HG03521 (cell line): ENCODE results near the gene TMEM40.
"Not testable (repeated sequence)": the region's sequence is repeated elsewhere in the genome, so short reads cannot be mapped to it uniquely, and the experiment has no call there.

Source experiments
- ATAC-seq: cut with Tn5 transposase; IDR thresholded peaks from one replicate; pipeline ENCODE4 v1.9.1; 2021; ENCODE audit warnings: mild to moderate bottlenecking, moderate library complexity; ENCODE audit not compliant: unreplicated experiment

Gene TMEM40

GRCh38 chr3:12752809-12753208 is 6.2 kb downstream of the TMEM40 start:
- no peak for ATAC-seq

DNA sequence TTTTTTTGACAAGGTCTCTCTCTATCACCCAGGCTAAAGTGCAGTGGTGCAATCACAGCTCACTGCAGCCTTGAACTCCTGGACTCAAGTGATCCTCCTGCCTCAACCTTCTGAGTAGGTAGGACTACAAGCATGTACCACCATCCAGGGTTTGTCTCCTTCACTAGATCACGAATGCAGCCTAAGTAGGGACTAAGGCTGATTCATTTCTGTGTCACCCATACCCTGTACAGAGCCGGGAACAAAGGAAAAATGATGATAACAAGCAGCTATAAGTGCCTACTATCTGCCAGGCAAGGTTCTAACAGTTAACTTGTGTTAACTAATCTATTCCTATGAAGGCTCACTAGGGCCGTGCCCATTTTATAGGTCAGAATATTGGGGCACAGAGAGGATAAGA is 7.0 kb downstream of the TMEM40 start:
- ATAC-seq, result no peak

GRCh38 chr3:12751571-12751970 is 7.5 kb downstream of the TMEM40 start:
- ATAC-seq, result no peak

- no peak for ATAC-seq
Measured at GRCh38 chr3:12750658-12751071, 8.4 kb downstream of the TMEM40 start.

- ATAC-seq, result no peak
Measured at GRCh38 chr3:12750223-12750622, 8.8 kb downstream of the TMEM40 start.

DNA sequence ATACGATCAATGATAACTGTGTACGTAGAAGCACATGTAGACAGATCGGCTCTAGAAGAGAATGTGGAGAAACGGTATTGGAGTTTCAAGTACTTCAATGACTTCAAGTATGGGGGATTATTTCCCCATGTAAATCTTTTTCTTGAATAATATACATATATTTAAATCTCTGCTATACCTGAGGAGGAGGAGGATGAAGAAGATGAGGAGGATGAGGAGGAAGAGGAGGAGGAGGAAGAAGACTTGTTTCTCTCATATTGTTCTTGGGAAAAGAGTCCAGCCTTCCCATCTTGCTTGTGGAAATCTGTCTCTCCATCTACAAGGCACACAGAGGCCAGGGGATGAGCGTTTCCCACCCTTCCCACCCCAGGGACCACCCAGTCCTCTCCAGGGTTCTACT is 10.6 kb downstream of the TMEM40 start:
- no peak for ATAC-seq

GRCh38 chr3:12746419-12746818 is 12.6 kb downstream of the TMEM40 start:
- ATAC-seq, result no peak

DNA sequence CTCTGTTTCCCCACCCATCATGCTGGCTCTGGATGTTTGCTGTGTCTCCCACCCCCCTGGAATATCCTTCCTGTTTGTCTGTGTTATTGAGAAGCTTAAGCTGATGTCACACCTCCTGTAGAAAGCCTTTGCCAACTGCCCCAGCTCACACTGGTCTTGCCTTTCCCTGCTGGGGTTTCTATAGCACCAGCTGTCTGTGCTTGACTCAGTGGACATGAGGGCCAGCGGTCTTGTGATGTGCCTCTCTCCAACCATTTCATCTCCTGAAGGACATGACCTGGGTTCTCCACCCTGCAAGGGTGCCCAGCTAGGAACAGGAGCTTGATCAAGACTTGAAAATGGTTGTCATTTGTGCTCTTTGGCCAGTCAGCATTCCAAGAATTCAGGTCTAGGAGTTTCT is 14.7 kb downstream of the TMEM40 start:
- ATAC-seq, result no peak

DNA sequence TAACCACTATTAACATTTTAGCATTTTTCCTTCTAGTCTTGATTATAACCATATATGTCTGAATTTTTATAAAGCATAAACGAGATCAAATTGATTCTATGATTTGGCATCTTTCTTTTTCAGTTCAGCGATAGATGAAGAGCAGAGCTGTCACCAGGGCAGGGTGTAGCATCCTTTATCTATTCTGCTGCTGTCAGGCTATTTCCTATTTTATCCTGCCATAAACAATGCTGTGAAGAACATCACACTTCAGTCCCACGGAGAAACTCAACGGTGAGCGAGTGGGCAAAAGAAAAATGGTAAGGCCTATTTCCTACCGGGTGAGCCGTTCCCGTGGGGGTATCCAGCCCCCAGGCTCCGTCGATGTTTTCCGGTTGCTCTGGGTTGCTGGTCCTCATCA is 15.5 kb downstream of the TMEM40 start:
- ATAC-seq, result no peak

DNA sequence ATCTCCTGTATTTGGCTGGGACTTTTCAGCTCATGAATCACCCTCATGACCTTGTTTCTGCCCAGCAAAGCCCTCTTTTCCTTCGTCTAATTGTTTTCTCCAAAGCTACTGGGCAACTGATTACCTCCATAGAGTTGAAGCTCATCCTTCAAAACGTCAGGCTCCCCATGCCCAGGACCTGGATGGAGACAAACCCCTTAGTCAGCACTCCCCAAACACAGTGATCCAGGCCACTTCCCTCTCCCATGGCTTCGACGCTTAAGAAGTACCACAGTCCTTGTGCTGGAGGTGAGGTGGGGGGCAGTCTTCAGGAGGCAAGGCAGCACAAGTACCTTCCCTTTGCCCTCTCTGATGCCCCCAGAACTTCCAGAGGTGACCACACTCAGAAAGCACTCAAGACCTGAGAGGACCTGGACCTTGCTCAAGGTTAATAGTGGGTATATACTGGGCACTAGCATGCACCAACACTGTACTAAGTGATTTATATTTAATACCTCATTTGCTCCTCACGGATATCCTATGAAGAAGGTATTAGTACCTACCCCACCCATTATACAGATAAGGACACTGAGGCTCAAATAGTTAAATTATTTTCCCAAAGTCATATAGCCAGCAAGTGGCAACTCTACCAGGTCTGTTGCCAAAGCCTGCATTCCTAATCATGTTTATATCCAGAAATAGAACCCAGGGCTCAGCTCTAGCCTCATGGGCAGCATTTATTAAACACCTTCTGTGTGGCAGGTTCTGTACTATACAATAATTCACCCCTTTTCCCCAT is 16.5 kb downstream of the TMEM40 start:
- ATAC-seq, result no peak

- no peak for ATAC-seq
Measured at GRCh38 chr3:12741209-12741608, 17.9 kb downstream of the TMEM40 start.

DNA sequence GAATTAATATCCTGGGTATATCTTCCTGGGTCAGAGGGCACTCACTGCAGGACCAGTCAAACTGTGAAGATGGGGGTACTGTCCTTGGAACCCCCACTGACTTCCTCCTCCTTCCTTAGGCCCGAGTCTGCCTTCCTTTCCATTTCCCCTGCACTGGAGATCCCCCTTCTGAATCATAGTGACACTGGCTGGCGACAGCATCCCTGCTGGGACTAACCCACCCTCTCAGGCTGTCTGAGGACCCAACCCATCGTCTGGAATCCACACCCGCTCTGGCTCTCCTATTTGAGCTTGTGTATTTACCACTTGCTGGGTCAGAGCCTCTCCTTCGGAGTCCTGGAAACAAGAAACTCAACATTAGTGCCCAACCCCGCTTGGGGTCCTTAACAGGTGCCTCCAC is 21.2 kb downstream of the TMEM40 start:
- no peak for ATAC-seq

GRCh38 chr3:12737319-12737718 is 21.7 kb downstream of the TMEM40 start:
- no peak for ATAC-seq

DNA sequence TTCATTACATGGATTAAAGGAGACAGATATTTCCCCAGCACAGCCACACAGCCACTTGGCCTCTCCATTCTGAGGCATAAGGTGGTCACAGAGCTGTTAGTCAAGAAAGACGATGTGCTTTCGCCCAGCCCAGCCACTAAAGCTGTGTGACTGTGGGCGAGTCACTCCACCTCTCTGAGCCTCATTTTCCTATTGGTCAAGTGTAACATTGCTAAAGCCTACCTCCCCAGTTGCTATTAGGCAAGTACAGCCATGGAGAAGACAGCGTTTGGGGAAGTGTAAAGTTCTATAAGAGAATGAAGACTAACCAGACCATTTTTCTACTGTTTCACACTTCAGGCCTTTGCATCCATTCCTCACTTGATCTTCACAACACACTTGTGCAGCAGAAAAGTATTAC is 24.1 kb downstream of the TMEM40 start:
- no peak for ATAC-seq

GRCh38 chr3:12733566-12733965 is 25.5 kb downstream of the TMEM40 start:
- ATAC-seq, result no peak

DNA sequence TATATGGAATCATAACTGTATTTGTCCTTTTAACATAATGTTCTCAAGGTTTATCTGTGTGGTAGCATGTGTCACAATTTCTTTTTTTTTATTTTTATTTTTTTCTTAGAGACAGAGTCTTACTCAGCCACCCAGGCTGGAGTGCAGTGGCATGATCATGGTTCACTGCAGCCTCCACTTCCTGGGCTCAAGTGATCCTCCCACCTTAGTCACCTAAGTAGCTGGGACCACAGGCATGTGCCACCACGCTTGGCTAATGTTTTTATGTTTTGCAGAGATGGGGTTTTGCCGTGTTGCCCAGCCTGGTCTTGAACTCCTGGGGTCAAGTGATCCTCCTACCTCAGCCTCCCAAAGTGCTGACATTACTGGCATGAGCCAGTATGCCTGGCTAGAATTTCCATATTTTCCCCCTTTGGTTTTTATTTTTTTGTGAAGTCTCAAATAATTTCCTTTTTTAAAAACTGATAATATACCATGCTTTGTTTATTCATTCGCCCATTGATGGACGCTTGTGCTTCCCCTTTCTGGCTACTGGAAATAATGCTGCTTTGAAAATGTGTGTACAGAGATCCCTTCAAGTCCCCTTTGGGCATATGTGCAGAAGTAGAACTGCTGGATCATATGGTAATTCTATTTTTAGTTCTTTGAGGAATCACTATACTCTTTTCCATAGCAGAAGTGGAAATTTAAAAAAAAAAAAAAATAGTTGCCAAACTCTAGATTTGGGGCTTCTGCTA is 28.4 kb downstream of the TMEM40 start:
- ATAC-seq, result no peak

GRCh38 chr3:12729051-12729651 is 29.9 kb downstream of the TMEM40 start:
- ATAC-seq, result no peak

- no peak for ATAC-seq
Measured at GRCh38 chr3:12727937-12728336, 31.1 kb downstream of the TMEM40 start.

- ATAC-seq, result no peak
Measured at GRCh38 chr3:12727481-12727880, 31.6 kb downstream of the TMEM40 start.

DNA sequence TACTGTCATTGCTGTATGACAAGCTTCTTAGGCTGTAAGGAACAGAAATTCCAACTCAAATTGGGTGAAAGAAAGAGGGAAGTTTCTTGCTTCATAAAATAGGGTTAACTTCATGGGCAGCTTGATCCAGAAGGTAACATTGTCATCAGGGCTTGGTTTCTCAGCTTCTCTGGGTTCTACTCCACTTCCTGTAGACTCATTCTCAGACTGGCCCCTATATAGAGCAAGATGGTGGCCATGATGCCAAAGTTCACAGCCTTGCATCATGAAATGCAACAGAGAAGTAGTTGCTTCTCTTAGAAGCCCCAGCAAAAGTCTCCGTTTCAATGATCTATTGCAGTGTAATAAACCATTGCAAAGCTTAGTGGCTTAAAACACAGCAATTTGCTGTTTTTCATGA is 33.6 kb downstream of the TMEM40 start:
- ATAC-seq, result no peak

DNA sequence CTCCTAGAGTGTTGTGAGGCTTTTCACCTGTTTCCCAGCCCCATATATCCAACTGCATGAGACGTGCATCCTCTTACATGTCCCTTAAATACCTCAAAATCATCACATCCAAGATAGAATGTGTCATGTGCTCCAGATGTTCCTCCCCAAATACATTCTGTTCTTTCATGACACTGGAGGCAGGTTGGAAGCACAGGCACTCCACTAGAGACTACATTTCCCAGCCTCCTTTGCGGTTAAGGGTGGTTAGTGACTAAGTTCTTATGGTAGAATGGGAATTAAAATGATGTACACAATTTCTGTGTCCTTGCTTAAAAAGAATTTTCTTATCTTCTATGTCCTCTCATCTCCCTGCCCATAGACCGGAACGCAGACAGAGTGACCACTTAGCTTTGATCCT is 34.3 kb downstream of the TMEM40 start:
- no peak for ATAC-seq

DNA sequence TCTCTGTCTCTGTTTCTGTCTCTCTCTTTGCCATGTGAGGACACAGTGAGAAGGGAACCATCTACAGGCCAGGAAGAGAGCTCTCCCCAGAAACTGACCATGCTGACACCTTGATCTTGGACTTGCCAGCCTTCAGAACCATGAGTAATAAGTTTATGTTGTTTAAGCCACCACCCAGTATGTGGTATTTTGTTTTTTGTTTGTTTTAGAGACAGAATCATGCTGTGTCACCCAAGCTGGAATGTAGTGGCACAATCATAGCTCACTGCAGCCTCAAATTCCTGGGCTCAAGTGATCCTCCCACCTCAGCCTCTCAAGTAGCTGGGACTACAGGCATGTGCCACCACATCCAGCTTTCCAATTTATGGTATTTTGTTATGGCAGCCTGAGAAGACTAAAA is 35.7 kb downstream of the TMEM40 start:
- ATAC-seq, result not testable (repeated sequence)
